ENCODE results near the gene SND1.

SND1 gene

DNA sequence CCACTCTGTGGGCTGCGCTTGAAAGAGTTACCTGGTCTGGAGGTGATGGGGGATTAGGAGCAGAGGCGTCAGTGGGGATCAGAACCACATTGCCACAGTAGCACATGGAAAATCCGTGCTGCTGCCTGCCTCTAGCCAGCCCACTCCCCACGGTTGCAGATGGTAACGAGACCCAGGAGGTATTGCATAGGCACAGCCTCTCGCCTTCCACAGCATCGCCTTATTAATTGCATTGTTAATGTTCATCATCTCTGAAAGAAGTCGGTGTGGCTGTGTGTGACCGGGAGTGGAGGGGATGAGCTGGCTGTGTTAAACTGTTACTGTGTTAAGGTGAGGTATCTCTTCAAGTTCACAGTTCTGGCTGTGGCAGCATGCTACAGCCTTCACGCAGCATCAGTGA is 414.4 kb downstream of the SND1 start:
- H3K4me3 ChIP-seq (ENCODE audit: low read depth, low read length) = no peak overlapping the region
- TF ChIP-seq, protein P1, sequence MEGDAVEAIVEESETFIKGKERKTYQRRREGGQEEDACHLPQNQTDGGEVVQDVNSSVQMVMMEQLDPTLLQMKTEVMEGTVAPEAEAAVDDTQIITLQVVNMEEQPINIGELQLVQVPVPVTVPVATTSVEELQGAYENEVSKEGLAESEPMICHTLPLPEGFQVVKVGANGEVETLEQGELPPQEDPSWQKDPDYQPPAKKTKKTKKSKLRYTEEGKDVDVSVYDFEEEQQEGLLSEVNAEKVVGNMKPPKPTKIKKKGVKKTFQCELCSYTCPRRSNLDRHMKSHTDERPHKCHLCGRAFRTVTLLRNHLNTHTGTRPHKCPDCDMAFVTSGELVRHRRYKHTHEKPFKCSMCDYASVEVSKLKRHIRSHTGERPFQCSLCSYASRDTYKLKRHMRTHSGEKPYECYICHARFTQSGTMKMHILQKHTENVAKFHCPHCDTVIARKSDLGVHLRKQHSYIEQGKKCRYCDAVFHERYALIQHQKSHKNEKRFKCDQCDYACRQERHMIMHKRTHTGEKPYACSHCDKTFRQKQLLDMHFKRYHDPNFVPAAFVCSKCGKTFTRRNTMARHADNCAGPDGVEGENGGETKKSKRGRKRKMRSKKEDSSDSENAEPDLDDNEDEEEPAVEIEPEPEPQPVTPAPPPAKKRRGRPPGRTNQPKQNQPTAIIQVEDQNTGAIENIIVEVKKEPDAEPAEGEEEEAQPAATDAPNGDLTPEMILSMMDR (IDR thresholded peaks at IDR 0.05; ENCODE audit: borderline replicate concordance, insufficient read depth, low read depth, low read length) = no peak

DNA sequence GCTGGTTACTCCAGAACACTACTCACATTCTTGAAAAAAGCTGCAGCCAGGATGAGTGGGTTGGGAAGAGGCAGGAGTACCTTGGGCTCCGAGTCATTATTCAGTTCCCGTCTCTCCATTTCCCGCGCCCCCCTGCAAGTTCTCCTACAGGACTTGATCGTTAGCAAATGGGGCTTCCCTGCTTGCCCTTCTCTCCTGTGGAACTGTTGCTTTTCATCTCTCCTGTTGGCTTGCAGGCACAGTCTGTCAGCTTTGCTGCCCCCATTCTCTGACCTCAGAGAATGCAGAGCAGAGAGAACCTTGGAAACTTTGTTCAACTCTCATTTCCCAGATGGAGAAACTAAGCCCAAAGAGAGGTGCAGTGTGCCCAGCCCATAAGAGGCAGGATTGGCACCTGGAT is 414.9 kb downstream of the SND1 start:
- TF ChIP-seq, protein P1 (IDR thresholded peaks at IDR 0.05; ENCODE audit: borderline replicate concordance, insufficient read depth, low read depth, low read length) = no peak

DNA sequence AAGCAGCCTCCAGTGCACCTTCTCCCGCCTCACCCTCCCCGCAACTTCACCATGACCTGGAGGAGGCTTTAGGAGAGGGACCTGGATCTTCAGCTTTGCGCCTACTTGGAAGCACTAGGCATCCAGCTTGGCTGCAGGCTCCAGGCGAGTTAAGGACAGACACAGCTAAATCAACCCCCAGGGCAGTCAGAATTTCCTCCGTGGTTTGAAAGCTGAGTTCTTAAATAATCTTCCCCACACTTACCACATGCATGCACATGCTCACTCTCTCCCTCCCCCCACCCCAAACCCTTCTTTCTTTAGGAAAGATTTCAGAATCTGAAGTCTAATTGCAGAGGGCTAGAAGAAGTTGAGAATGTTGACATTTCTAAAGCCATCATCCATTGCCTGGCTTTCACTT is 416.0 kb downstream of the SND1 start:
- TF ChIP-seq, protein P1 (IDR thresholded peaks at IDR 0.05; ENCODE audit: borderline replicate concordance, insufficient read depth, low read depth, low read length) = no peak
- H3K4me3 ChIP-seq (ENCODE audit: low read depth, low read length) = no peak overlapping the region

More for the DNA sequence above, 414.9 kb downstream of the SND1 start:
- no peak overlapping the region for H3K4me3 ChIP-seq (ENCODE audit: low read depth, low read length)

DNA sequence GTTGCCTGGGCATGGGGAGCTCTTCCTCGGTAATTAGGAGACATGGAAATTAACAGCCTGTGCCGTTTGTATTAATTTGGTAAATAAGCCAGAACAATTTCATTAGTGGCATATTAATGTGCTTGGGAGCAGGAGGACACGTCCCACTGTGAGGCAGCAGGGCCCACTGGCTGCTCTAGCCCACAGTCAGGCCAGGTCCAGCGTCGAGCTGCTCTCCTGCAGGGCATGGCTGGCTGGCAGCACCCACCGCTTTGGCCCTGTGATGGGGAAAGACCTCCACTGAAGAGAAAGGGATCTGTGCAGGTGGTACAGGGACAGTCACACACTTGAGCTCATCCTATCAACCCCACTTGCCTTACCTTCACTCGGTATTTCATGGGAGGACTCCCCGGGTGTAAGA is 416.8 kb downstream of the SND1 start:
- TF ChIP-seq, protein P1 (IDR thresholded peaks at IDR 0.05; ENCODE audit: borderline replicate concordance, insufficient read depth, low read depth, low read length) = no peak
- H3K4me3 ChIP-seq (ENCODE audit: low read depth, low read length) = no peak overlapping the region

DNA sequence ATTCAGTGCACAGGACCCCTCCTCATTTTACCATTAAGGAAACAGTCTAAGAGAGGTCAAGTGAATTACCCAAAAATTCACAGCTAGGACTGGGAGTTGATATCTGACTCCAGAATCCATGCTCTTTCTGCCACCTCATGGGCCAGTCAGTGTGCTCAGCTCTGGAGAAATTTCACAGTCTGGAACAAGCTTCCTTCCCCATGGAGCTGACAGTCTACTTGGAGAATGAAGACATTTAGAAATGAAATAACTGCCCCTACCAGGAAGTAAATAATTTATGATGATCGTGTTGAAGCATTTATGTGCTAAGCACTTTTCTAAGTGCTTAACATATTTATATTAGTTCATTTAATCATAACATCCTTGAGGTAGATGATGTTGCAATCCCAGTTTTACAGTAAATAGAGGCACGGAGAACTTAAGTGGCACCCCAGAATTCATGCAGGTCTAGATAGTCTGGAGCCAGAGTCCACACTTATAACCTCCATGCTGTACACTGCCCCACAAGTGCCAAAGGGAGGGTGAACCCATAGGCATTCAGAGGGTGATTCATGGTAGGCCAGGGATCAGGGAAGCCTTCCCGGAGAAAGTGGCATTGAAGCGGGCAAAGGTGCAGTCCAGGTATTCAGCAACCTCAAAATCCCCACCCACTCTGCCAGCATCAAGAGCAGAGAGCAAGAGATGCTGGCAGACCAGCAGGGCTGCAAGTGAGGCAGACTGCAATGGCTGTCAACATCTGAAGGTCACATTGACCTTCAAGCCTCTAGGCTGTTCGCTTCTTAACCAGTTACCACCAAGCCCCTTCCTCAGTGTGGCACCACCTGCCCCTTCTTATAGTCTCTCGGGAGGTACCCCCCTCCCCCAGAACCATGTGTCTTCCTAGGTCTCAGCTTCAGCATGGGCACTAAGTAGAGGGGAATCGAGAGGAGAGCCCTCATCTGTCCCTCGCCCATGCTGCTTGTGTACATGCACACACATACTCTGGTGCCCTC is 417.7 kb downstream of the SND1 start:
- no peak overlapping the region for H3K4me3 ChIP-seq (ENCODE audit: low read depth, low read length)
- TF ChIP-seq, protein P1 (IDR thresholded peaks at IDR 0.05; ENCODE audit: borderline replicate concordance, insufficient read depth, low read depth, low read length) = no peak

- TF ChIP-seq, protein P1 (IDR thresholded peaks at IDR 0.05; ENCODE audit: borderline replicate concordance, insufficient read depth, low read depth, low read length) = no peak
- no peak overlapping the region for H3K4me3 ChIP-seq (ENCODE audit: low read depth, low read length)
Measured at GRCh38 chr7:128071376-128071775, 419.4 kb downstream of the SND1 start.

DNA sequence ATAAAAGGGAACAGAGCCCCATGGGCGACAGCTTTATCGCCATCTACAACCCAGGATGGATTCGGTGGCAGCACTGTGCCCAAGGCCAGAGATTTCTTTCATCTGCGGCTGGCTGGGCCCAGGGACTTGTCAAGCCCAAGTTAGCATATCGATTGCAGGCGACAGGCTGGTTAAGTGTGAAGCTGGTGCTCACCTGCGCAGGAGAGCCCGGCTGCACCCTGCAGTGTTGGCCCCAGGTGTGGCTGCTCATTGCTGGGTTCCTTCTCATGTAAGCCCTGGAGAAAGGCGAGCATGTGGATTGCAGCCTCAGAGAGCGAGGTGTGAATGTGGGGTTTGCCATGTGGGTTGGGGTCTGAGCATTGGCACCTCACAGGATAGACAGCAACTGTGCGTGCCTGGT is 419.8 kb downstream of the SND1 start:
- H3K4me3 ChIP-seq (ENCODE audit: low read depth, low read length) = no peak overlapping the region
- TF ChIP-seq, protein P1 (IDR thresholded peaks at IDR 0.05; ENCODE audit: borderline replicate concordance, insufficient read depth, low read depth, low read length) = no peak

All from GM12875 (cell line).